Activated naive CD4-positive, alpha-beta T cell treated with anti-CD3 and anti-CD28 coated beads, Interleukin-2, amount 10 ng/mL, durations not matched to agents 7 days and 5 days (primary cell): ENCODE results near the gene IRAK4.

Experiments used
- CTCF ChIA-PET: fragments of 350-600 bp; sonication (Branson Sonifier 250); formaldehyde crosslinking; loops from one replicate; lab custom pipeline; 2021; ENCODE audit warnings: antibody characterized with exemption; lab: Charles Lee
- DNase-seq: peaks from one replicate; pipeline ENCODE4 v3.0.0-alpha.2; 2020
- H3K27ac Mint-ChIP-seq: one replicate; pipeline ENCODE4 v1.8.0; 2021; ENCODE audit warnings: mild to moderate bottlenecking, moderate library complexity, mixed read lengths
- H3K27me3 Mint-ChIP-seq: one replicate; pipeline ENCODE4 v1.8.0; 2021; ENCODE audit warnings: mild to moderate bottlenecking, mixed read lengths
- H3K36me3 Mint-ChIP-seq: one replicate; pipeline ENCODE4 v1.8.0; 2021; ENCODE audit warnings: mixed read lengths
- H3K4me1 Mint-ChIP-seq: one replicate; pipeline ENCODE4 v1.8.0; 2021; ENCODE audit warnings: mixed read lengths
- H3K4me3 Mint-ChIP-seq: one replicate; pipeline ENCODE4 v1.8.0; 2021; ENCODE audit warnings: mild to moderate bottlenecking, moderate library complexity, mixed read lengths
- H3K9me3 Mint-ChIP-seq: one replicate; pipeline ENCODE4 v1.8.0; 2021; ENCODE audit warnings: mixed read lengths

The IRAK4 gene

GRCh38 chr12:43758728-43759563 lies at the start of gene IRAK4, which contains the start of gene PUS7L:
TSS of gene IRAK4 (plus strand) at chr12:43758951. CDS start at chr12:43768112, 9,161 bp downstream.
TSS of gene PUS7L (minus strand) at chr12:43758790. CDS start at chr12:43755245, 3,545 bp downstream.
- CTCF ChIA-PET: interaction anchor here (1.0 to 1.6 kb wide), 4 partner anchors 52 to 124 kb away, joined by 4 read pairs; no protein-coding TSS in a partner anchor
- DNase-seq: peak; percentile 96
- peaks cover 37% of the 10 kb centered on the region for H3K36me3 Mint-ChIP-seq
- H3K27ac Mint-ChIP-seq: peak within 1 kb of the TSS; percentile 99
- H3K9me3 Mint-ChIP-seq: no peaks in the 10 kb centered on the region
- no peaks in the 10 kb centered on the region for H3K27me3 Mint-ChIP-seq
- H3K4me1 Mint-ChIP-seq: peaks cover 74% of the 10 kb centered on the region
- H3K4me3 Mint-ChIP-seq: peak within 1 kb of the TSS; percentile 98

GRCh38 chr12:43711348-43711747 lies 47.4 kb upstream of the IRAK4 start:
- Mint-ChIP-seq H3K36me3 (no peaks in the 10 kb centered on the region), H3K27ac (no peak overlapping the region), H3K4me1 (no peaks in the 10 kb centered on the region), H3K9me3 (no peaks in the 10 kb centered on the region), H3K27me3 (no peaks in the 10 kb centered on the region), H3K4me3 (no peak overlapping the region)
- no peak for DNase-seq
- CTCF ChIA-PET: no interaction called here

- Mint-ChIP-seq H3K36me3 (peaks cover 3% of the 10 kb centered on the region), H3K4me1 (no peaks in the 10 kb centered on the region), H3K4me3 (no peak overlapping the region), H3K27ac (no peak overlapping the region), H3K9me3 (no peaks in the 10 kb centered on the region), H3K27me3 (no peaks in the 10 kb centered on the region)
- CTCF ChIA-PET: no interaction called here
- DNase-seq: no peak
Measured at GRCh38 chr12:43722621-43723020, 36.1 kb upstream of the IRAK4 start.

DNA sequence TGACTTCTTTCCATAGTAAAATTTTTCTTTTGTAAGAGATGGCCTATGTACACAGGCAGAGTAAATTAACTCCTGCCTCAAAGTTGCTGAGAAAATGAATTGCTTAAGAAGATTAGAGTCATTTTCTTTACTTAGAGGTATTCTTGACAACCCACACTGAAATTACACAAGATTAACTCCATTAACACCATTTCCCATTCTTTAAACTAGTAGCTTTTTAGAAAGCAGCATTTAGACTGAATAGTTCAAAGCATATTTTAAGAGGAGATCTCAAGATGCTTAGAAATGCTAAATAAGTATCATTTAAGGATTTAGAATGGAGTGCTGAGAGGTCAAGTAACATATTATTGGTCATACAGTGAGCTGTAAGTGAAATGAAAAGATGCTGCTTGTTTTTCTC lies 35.6 kb upstream of the IRAK4 start:
- Mint-ChIP-seq H3K27me3 (no peaks in the 10 kb centered on the region), H3K4me1 (no peaks in the 10 kb centered on the region)
- CTCF ChIA-PET: no interaction called here

GRCh38 chr12:43728117-43728516 lies 30.6 kb upstream of the IRAK4 start:
- Mint-ChIP-seq H3K27ac (no peak overlapping the region), H3K4me3 (no peak overlapping the region), H3K36me3 (peaks cover 21% of the 10 kb centered on the region), H3K4me1 (peaks cover 9% of the 10 kb centered on the region), H3K9me3 (no peaks in the 10 kb centered on the region), H3K27me3 (no peaks in the 10 kb centered on the region)
- no peak for DNase-seq
- CTCF ChIA-PET: interaction anchor here (0.7 kb wide), 1 partner anchor 1066 kb away, joined by 3 read pairs; no protein-coding TSS in a partner anchor

More for the DNA sequence above, 35.6 kb upstream of the IRAK4 start:
- Mint-ChIP-seq H3K27ac (no peak overlapping the region), H3K9me3 (no peaks in the 10 kb centered on the region), H3K4me3 (no peak overlapping the region), H3K36me3 (peaks cover 3% of the 10 kb centered on the region)
- no peak for DNase-seq

DNA sequence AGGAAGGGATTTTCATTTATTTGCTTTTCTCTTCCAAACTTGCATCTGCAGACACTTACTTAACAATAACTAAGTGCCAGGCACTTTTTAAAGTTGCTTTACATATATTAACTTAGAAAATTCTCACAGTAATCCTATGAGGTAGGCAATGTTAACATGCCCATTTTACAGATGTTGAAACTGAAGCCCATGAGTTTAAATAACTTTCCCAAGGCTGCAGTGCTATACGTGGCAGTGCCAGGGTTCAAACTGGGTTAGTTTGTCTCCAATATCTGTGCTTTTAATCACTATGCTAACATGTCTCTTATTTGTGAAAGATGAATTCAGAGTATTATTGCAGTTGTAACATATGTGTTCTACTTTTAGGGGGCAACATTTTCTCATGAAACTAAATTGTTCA lies 30.1 kb upstream of the IRAK4 start:
- no peak overlapping the region for H3K27ac Mint-ChIP-seq
- peaks cover 21% of the 10 kb centered on the region for H3K36me3 Mint-ChIP-seq
- H3K27me3 Mint-ChIP-seq: no peaks in the 10 kb centered on the region
- CTCF ChIA-PET: no interaction called here
- no peak overlapping the region for H3K4me3 Mint-ChIP-seq
- H3K4me1 Mint-ChIP-seq: peaks cover 9% of the 10 kb centered on the region
- H3K9me3 Mint-ChIP-seq: no peaks in the 10 kb centered on the region
- DNase-seq: no peak

DNA sequence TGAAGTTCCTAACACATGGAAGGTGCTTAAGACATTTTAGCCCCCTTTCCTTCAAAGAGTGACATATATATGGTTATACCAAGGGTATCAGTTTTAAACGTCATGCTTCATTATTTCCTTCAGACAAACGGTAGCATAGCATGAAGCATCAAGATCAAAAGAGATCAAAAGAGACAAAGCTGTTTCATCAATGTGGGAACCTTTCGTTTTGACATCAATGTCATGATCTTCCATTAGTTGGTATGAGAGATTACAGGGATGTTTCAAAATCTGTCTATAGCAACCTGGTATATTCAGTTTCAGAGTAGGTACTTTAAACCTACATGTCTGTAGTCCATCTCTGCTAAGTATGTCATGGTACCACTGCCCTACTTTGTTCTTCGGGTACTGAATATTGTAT lies 28.5 kb upstream of the IRAK4 start:
- Mint-ChIP-seq H3K27me3 (no peaks in the 10 kb centered on the region), H3K36me3 (peaks cover 26% of the 10 kb centered on the region), H3K4me3 (no peak overlapping the region), H3K9me3 (no peaks in the 10 kb centered on the region), H3K27ac (no peak overlapping the region), H3K4me1 (peaks cover 9% of the 10 kb centered on the region)
- no peak for DNase-seq
- CTCF ChIA-PET: interaction anchor here (1.0 kb wide), 1 partner anchor 286 kb away, joined by 3 read pairs; no protein-coding TSS in a partner anchor

DNA sequence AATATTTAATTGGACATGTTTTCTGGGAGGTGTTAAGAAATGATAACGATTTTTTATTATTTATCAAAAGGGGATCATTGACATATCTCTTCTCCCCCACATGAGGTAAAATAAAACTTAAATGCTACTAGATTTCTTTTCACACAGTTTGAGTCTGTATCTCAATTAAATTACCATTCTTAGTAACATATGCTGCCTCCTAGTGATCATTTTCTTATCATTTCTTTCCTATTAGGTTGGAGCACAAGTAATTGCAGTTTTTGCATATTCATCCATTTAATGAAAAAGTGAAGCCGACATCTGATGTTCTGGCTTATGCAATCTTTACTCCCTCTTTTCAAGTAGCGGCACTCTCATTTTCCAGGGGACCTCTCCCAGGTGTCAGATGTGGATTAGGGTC lies 25.1 kb upstream of the IRAK4 start:
- no peak for DNase-seq
- CTCF ChIA-PET: no interaction called here
- H3K9me3 Mint-ChIP-seq: no peaks in the 10 kb centered on the region
- no peak overlapping the region for H3K4me3 Mint-ChIP-seq
- no peaks in the 10 kb centered on the region for H3K27me3 Mint-ChIP-seq
- no peak overlapping the region for H3K27ac Mint-ChIP-seq
- H3K4me1 Mint-ChIP-seq: peaks cover 9% of the 10 kb centered on the region
- peaks cover 35% of the 10 kb centered on the region for H3K36me3 Mint-ChIP-seq

DNA sequence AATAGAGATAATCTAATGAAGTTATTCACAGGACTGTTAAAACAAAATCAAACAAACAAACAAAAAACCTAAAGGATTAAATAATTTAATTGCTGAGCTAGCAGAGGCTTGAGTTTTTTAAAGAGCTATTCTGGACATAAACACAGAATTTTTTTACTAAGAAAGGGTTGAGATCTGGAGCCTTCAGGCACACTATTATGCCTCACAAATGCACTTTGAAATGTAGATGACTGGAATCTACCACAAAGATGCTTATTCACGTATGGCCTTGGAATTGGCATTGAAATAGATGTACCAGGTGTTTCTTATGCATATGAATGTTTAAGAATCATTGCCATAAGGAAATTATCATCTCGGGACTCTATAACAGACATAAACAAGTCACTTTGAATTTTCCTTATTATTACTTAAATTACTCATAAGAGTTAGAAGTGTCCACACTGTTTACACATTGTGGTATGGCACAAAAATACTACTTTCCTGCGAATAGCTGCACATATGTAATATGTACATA lies 21.8 kb upstream of the IRAK4 start:
- no peaks in the 10 kb centered on the region for H3K4me1 Mint-ChIP-seq
- H3K27ac Mint-ChIP-seq: no peak overlapping the region
- no peak overlapping the region for H3K4me3 Mint-ChIP-seq
- CTCF ChIA-PET: interaction anchor here (0.6 kb wide), 1 partner anchor 29 kb away, joined by 4 read pairs; no protein-coding TSS in a partner anchor
- H3K27me3 Mint-ChIP-seq: no peaks in the 10 kb centered on the region
- DNase-seq: no peak
- H3K36me3 Mint-ChIP-seq: peaks cover 29% of the 10 kb centered on the region
- H3K9me3 Mint-ChIP-seq: no peaks in the 10 kb centered on the region

DNA sequence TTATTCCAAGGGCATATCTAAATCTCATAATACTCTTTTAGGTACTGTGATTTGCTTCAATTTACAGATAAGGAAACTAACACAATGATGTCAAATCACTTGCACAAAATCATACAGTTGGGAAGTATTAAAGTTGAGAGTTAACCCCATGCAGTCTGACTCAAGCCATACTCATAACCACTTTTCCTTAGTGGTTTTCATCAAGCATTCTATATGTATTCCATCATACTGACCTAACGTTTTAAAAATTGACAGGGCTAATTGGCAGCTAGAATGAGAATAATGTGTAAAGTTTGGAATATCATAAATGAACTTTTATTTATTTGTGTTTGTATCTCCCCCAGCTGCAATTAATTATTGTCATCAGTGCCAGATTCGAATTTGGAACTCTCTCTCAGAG lies 21.1 kb upstream of the IRAK4 start:
- Mint-ChIP-seq H3K9me3 (no peaks in the 10 kb centered on the region), H3K27ac (no peak overlapping the region), H3K36me3 (peaks cover 31% of the 10 kb centered on the region), H3K27me3 (no peaks in the 10 kb centered on the region), H3K4me3 (no peak overlapping the region), H3K4me1 (no peaks in the 10 kb centered on the region)
- CTCF ChIA-PET: interaction anchor here (0.6 kb wide), 1 partner anchor 28 kb away, joined by 4 read pairs; no protein-coding TSS in a partner anchor
- DNase-seq: no peak

- H3K4me3 Mint-ChIP-seq: no peak overlapping the region
- CTCF ChIA-PET: no interaction called here
- H3K36me3 Mint-ChIP-seq: peaks cover 34% of the 10 kb centered on the region
Measured at GRCh38 chr12:43740511-43741100, 18.1 kb upstream of the IRAK4 start.

DNA sequence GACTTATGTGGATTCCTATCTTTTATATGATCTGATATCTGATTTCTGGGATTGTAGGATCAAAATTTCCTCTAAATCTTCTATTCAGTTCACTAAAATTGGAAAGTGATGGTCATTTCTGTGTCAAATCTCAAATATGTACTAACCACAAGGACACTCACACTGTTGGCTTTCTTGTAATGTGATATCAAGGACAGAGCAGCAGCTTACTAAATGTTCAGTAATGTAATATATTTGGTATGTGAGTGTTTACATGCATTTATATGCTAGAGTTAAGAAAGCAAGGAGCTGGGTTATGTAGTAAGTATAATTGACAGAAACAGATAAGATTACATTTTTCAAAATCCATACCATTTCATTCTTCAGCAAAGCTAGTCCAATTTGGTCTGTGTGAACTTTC lies 16.6 kb upstream of the IRAK4 start:
- CTCF ChIA-PET: no interaction called here
- no peak for DNase-seq

More at GRCh38 chr12:43740511-43741100, 18.1 kb upstream of the IRAK4 start:
- H3K9me3 Mint-ChIP-seq: peaks cover 1% of the 10 kb centered on the region
- H3K27ac Mint-ChIP-seq: no peak overlapping the region
- no peaks in the 10 kb centered on the region for H3K27me3 Mint-ChIP-seq
- H3K4me1 Mint-ChIP-seq: no peaks in the 10 kb centered on the region
- DNase-seq: no peak

GRCh38 chr12:43744826-43745225 lies 13.9 kb upstream of the IRAK4 start:
- no peaks in the 10 kb centered on the region for H3K27me3 Mint-ChIP-seq
- no peak overlapping the region for H3K27ac Mint-ChIP-seq
- DNase-seq: no peak
- H3K4me1 Mint-ChIP-seq: no peaks in the 10 kb centered on the region
- no peak overlapping the region for H3K4me3 Mint-ChIP-seq
- H3K36me3 Mint-ChIP-seq: peaks cover 29% of the 10 kb centered on the region
- CTCF ChIA-PET: no interaction called here
- H3K9me3 Mint-ChIP-seq: peaks cover 1% of the 10 kb centered on the region

More for the DNA sequence above, 16.6 kb upstream of the IRAK4 start:
- Mint-ChIP-seq H3K36me3 (peaks cover 33% of the 10 kb centered on the region), H3K4me3 (no peak overlapping the region), H3K27me3 (no peaks in the 10 kb centered on the region), H3K9me3 (peaks cover 1% of the 10 kb centered on the region), H3K27ac (no peak overlapping the region), H3K4me1 (no peaks in the 10 kb centered on the region)

DNA sequence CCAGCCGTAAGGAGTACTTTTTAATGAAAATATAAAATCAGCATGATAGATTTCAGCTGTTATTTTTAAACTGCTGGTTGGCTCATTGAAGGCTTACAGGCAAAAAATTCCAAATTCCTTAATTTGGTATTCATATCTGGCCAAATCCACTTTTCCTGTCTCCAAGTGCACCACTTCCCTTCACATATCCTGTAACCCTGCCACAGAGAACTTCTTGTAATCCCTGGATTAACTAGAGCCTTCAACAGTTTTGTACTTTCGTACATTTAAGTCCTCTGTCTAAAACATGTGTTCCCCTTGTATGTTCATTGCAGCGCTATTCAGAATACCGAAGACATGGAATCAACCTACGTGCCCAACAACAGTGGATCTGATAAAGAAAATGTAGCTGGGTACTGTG lies 9.7 kb upstream of the IRAK4 start:
- Mint-ChIP-seq H3K4me1 (peaks cover 11% of the 10 kb centered on the region), H3K27me3 (no peaks in the 10 kb centered on the region), H3K4me3 (no peak overlapping the region), H3K27ac (no peak overlapping the region), H3K9me3 (peaks cover 3% of the 10 kb centered on the region), H3K36me3 (peaks cover 40% of the 10 kb centered on the region)
- CTCF ChIA-PET: no interaction called here
- no peak for DNase-seq
